Thyroid gland (tissue), 4 donors: ENCODE results near the gene USP5. TPM values are rescaled to one million over a fixed set of nuclear protein-coding genes. Genes with fewer than 3 reads are reported as not detected.
A peak's percentile ranks its signal among the peaks of the same experiment; 100 is the strongest.

Experiments
- DNase-seq, 2 donors: peaks; one replicate each; pipeline ENCODE4 v3.0.0-alpha.2; 2019
- H3K27ac ChIP-seq, 3 donors: fragments of 200-600 bp; sonication (generic); 1 replicate in 2 of 3; 2 replicates in 1 of 3; pipeline ENCODE4 v1.5.1; 2016 to 2019; ENCODE audit warnings: mild to moderate bottlenecking in 1 of 3, moderate library complexity in 1 of 3
- H3K27me3 ChIP-seq: fragments of 200-600 bp; sonication (generic); one replicate; pipeline ENCODE4 v1.5.1; 2019
- H3K36me3 ChIP-seq, 2 donors: fragments of 200-600 bp; sonication (generic); one replicate each; pipeline ENCODE4 v1.5.1; 2016 to 2019
- H3K4me1 ChIP-seq, 2 donors: fragments of 200-600 bp; sonication (generic); one replicate each; pipeline ENCODE4 v1.5.1; 2017 to 2019
- H3K4me3 ChIP-seq, 3 donors: fragments of 200-600 bp; sonication (generic); replicated peaks in 1 of 3; 1 replicate in 2 of 3; 2 replicates in 1 of 3; pipeline ENCODE4 v1.5.1; 2016; ENCODE audit warnings: mild to moderate bottlenecking in 1 of 3
- H3K9me3 ChIP-seq: fragments of 200-600 bp; sonication (generic); one replicate; pipeline ENCODE4 v1.5.1; 2017
- CTCF ChIP-seq, 6 experiments: fragments of 200-600 bp in 3 of 6; fragments of 450-650 bp in 3 of 6; sonication (generic) in 3 of 6; IDR thresholded peaks; one replicate each; pipeline ENCODE4 v1.5.1; 2016 to 2019; ENCODE audit warnings: antibody characterized with exemption in 6 of 6, mild to moderate bottlenecking in 2 of 6, inconsistent platforms in 1 of 6, moderate library complexity in 1 of 6
- POLR2A ChIP-seq, 2 donors: fragments of 450-650 bp; IDR thresholded peaks; one replicate each; pipeline ENCODE4 v1.6.1; 2017; ENCODE audit warnings: antibody characterized with exemption in 2 of 2, mild to moderate bottlenecking in 2 of 2, moderate library complexity in 1 of 2
- WGBS, 2 donors: methylation state at CpG; one replicate each; pipeline ENCODE4 v1.1.5; 2017; 5-methylcytosine and 5-hydroxymethylcytosine counted together
- intact Hi-C: fragments of 100-400 bp; cut with DNase I; formaldehyde crosslinking; loops from one replicate; pipeline ENCODE4 v1.15.1; 2023
- total RNA-seq, 4 donors: library from RNA; depleted of rRNA; stranded (reverse); fragments of >200 nt; gene quantifications; one replicate each; pipeline ENCODE4 v1.2.3, GENCODE V29; 2016

Gene USP5
- total RNA-seq, 4 donors from 2014 or later = 34.7 to 68.6 (median 58.9) TPM

- no peaks in the 10 kb centered on the region for H3K27me3 ChIP-seq
- 84 to 85% methylated on average over 3 of the region's 3 CpGs for WGBS, 2 donors
- H3K9me3 ChIP-seq = no peaks in the 10 kb centered on the region
- DNase-seq = no peak
- no peak overlapping the region for H3K27ac ChIP-seq
- no peaks in the 10 kb centered on the region for H3K36me3 ChIP-seq
- H3K4me3 ChIP-seq = no peak overlapping the region
- intact Hi-C loops = no loop called here
- peaks cover 6 to 17% of the 10 kb centered on the region in 2 donors for H3K4me1 ChIP-seq
- TF ChIP-seq POLR2A (IDR thresholded peaks at IDR 0.05) (no peak), CTCF (IDR thresholded peaks at IDR 0.05) (no peak)
Measured at GRCh38 chr12:6894321-6894720, 42.4 kb downstream of the USP5 start.

- H3K4me1 ChIP-seq = peaks cover 9 to 15% of the 10 kb centered on the region in 2 donors
- H3K27me3 ChIP-seq = no peaks in the 10 kb centered on the region
- intact Hi-C loops = no loop called here
- WGBS, 2 donors = 77 to 82% methylated on average over 5 to 6 of the region's 6 CpGs
- TF ChIP-seq POLR2A (IDR thresholded peaks at IDR 0.05) (no peak), CTCF (IDR thresholded peaks at IDR 0.05) (no peak)
- no peak overlapping the region for H3K27ac ChIP-seq
- no peaks in the 10 kb centered on the region for H3K9me3 ChIP-seq
- no peak for DNase-seq
- H3K36me3 ChIP-seq = no peaks in the 10 kb centered on the region
- H3K4me3 ChIP-seq = no peak overlapping the region
Measured at GRCh38 chr12:6896846-6897435, 45.0 kb downstream of the USP5 start.

- Histone ChIP-seq H3K27ac (no peak overlapping the region), H3K27me3 (no peaks in the 10 kb centered on the region), H3K9me3 (no peaks in the 10 kb centered on the region), H3K36me3 (no peaks in the 10 kb centered on the region), H3K4me1 (peaks cover 13 to 17% of the 10 kb centered on the region in 2 donors), H3K4me3 (no peak overlapping the region)
- intact Hi-C loops = no loop called here
- TF ChIP-seq POLR2A (IDR thresholded peaks at IDR 0.05) (no peak), CTCF (IDR thresholded peaks at IDR 0.05) (no peak)
- DNase-seq = no peak
- WGBS, 2 donors = 69 to 75% methylated on average over 5 of the region's 5 CpGs
Measured at GRCh38 chr12:6899427-6899826, 47.5 kb downstream of the USP5 start.

- WGBS, 2 donors = 48 to 56% methylated on average over 10 of the region's 10 CpGs
- no peaks in the 10 kb centered on the region for H3K9me3 ChIP-seq
- TF ChIP-seq POLR2A (IDR thresholded peaks at IDR 0.05) = no peak
- no peak overlapping the region for H3K4me3 ChIP-seq
- peak overlapping the region in 1 of 3 donors; percentile 2 for H3K27ac ChIP-seq
- H3K27me3 ChIP-seq = no peaks in the 10 kb centered on the region
- intact Hi-C loops = no loop called here
- DNase-seq = peak; percentile 62 to 68
- H3K36me3 ChIP-seq = no peaks in the 10 kb centered on the region
- H3K4me1 ChIP-seq = peaks cover 15 to 19% of the 10 kb centered on the region in 2 donors
Measured at GRCh38 chr12:6899837-6900519, 48.0 kb downstream of the USP5 start.

GRCh38 chr12:6902448-6902847 lies 50.5 kb downstream of the USP5 start:
- intact Hi-C loops = no loop called here
- Histone ChIP-seq H3K4me3 (no peak overlapping the region), H3K36me3 (no peaks in the 10 kb centered on the region), H3K4me1 (peaks cover 18 to 23% of the 10 kb centered on the region in 2 donors), H3K27me3 (no peaks in the 10 kb centered on the region), H3K9me3 (no peaks in the 10 kb centered on the region), H3K27ac (no peak overlapping the region)
- no peak for DNase-seq
- 86 to 87% methylated on average over 4 of the region's 4 CpGs for WGBS, 2 donors
- no peak for TF ChIP-seq POLR2A (IDR thresholded peaks at IDR 0.05)
- no peak for TF ChIP-seq CTCF (IDR thresholded peaks at IDR 0.05)
